Bronchial epithelial cell (primary cell): Measurements from ENCODE around the gene IL4I1. TPM values are rescaled to one million over a fixed set of nuclear protein-coding genes. Genes with fewer than 3 reads are reported as not detected.

Experiments
- DNase-seq: peaks from one replicate; pipeline ENCODE4 v3.0.0-alpha.2; 2010; ENCODE audit warnings: low read depth
- FAIRE-seq: peaks from 2 replicates; lab custom pipeline; 2011; peaks lifted over from hg19 to GRCh38; lab: Jason Lieb, UNC
- H3K27me3 ChIP-seq: 2 replicates; pipeline ENCODE4 v1.5.1; 2011; ENCODE audit warnings: low read length; ENCODE audit not compliant: control insufficient read depth, insufficient read depth
- H3K36me3 ChIP-seq: 2 replicates; pipeline ENCODE4 v1.5.1; 2011; ENCODE audit warnings: low read length; ENCODE audit not compliant: control insufficient read depth, insufficient read depth
- H3K4me3 ChIP-seq: 2 replicates; pipeline ENCODE4 v1.5.1; 2011; ENCODE audit warnings: mild to moderate bottlenecking, low read depth, low read length, control low read depth
- CTCF ChIP-seq: IDR thresholded peaks from 2 replicates; pipeline ENCODE4 v1.5.1; 2011; ENCODE audit warnings: mild to moderate bottlenecking, moderate library complexity, low read length, control low read depth, inconsistent platforms; ENCODE audit not compliant: insufficient read depth, severe bottlenecking
- total RNA-seq: library from RNA; depleted of rRNA; stranded (reverse); fragments of >200 nt; gene quantifications from 2 replicates; pipeline ENCODE4 v1.2.1, GENCODE V29; 2014

IL4I1 gene
- total RNA-seq, 1 donor from 2014 or later, result 0.26 TPM

- Histone ChIP-seq H3K36me3 (peaks cover 4% of the 10 kb centered on the region), H3K27me3 (no peaks in the 10 kb centered on the region), H3K4me3 (no peak overlapping the region)
- FAIRE-seq (no peak), DNase-seq (no peak)
- TF ChIP-seq CTCF, result no peak
Measured at GRCh38 chr19:49889038-49889686, 7.5 kb downstream of the IL4I1 start.

- FAIRE-seq (no peak), DNase-seq (no peak)
Measured at GRCh38 chr19:49888510-49888824, 8.2 kb downstream of the IL4I1 start.

GRCh38 chr19:49887665-49888509 lies 8.8 kb downstream of the IL4I1 start:
- H3K4me3 ChIP-seq, result no peak overlapping the region
- TF ChIP-seq CTCF, result no peak
- peaks cover 14% of the 10 kb centered on the region for H3K36me3 ChIP-seq
- FAIRE-seq (no peak), DNase-seq (no peak)
- no peaks in the 10 kb centered on the region for H3K27me3 ChIP-seq

More at GRCh38 chr19:49888510-49888824, 8.2 kb downstream of the IL4I1 start:
- Histone ChIP-seq H3K4me3 (no peak overlapping the region), H3K36me3 (peaks cover 10% of the 10 kb centered on the region), H3K27me3 (no peaks in the 10 kb centered on the region)
- TF ChIP-seq CTCF, result no peak

- DNase-seq, result no peak
- no peaks in the 10 kb centered on the region for H3K27me3 ChIP-seq
- FAIRE-seq, result no peak
- peaks cover 21% of the 10 kb centered on the region for H3K36me3 ChIP-seq
- no peak for TF ChIP-seq CTCF
- H3K4me3 ChIP-seq, result no peak overlapping the region
Measured at GRCh38 chr19:49887037-49887664, 9.5 kb downstream of the IL4I1 start.

- H3K4me3 ChIP-seq, result no peak overlapping the region
- H3K27me3 ChIP-seq, result no peaks in the 10 kb centered on the region
- peaks cover 35% of the 10 kb centered on the region for H3K36me3 ChIP-seq
- TF ChIP-seq CTCF, result no peak
- FAIRE-seq (no peak), DNase-seq (peak; percentile 36)
Measured at GRCh38 chr19:49884760-49885159, 11.9 kb downstream of the IL4I1 start.
